GM19324 (cell line): Measurements from ENCODE around the gene NBAS.

ENCODE experiments used
- ATAC-seq: cut with Tn5 transposase; IDR thresholded peaks from one replicate; pipeline ENCODE4 v1.9.1; 2021; ENCODE audit warnings: mild to moderate bottlenecking, moderate library complexity; ENCODE audit not compliant: unreplicated experiment, low FRiP score

The NBAS gene

DNA sequence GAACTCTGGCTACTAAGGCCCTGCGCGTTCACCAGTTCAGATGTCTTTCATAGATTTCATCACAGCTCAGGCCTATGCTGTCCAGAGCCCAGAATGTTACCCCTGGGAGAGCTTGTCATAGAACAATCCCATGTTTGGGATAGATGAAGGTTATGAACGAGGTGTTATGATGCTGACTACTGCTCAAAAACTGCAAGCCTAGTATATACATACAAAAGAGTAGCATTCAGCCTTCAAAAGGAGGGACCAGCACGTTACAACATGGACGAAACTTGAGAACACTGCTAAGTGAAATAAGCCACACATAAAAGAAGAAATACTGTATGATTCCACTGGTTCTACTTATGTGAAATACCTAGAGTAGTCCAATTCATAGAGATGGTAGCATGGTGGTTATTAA, 401.9 kb downstream of the NBAS start:
- ATAC-seq, result no peak

DNA sequence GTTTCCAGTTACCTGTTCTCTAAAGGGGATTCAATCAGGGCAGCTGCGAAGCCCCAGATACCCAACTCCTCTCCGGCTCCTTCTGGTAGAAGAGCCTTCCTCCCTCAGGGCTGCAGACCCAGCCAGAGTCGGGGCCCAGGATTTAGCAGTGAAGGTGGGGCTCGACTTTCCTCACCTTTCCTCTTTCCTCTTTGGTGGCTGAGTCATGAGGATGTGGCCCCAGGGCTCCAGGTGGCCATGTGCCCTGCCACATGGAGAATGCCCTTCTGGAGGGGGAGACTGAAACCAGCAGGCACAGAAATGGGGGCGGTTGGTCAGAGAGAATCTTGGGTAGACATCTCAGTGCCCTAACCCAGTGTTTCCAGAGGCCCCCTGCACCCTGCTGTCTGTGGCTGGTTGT, 402.6 kb downstream of the NBAS start:
- no peak for ATAC-seq

- no peak for ATAC-seq
These were observed 403.0 kb downstream of the NBAS start for GRCh38 chr2:15158100-15158499.

- no peak for ATAC-seq
These were observed 405.1 kb downstream of the NBAS start for GRCh38 chr2:15155959-15156574.

- no peak for ATAC-seq
These were observed 406.8 kb downstream of the NBAS start for GRCh38 chr2:15154297-15154696.

GRCh38 chr2:15152382-15152781, 408.8 kb downstream of the NBAS start:
- ATAC-seq, result no peak

DNA sequence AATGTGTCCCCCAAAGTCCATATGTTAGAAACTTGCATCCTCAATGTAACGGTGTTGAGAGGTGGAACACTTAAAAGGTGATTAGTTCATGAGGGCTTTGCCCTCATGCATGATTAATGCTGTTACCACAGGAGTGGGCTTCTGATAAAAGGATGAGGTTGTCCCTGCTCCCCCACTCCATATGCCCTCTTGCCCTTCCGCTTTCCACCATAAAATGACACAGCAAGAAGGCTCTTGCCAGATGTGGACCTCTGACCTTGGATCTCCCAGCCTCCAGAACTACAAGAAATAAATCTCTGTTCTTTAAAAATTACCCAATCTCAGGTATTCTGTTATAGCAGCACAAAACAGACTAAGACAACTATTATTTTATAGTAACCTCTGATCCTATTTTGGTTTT, 412.1 kb downstream of the NBAS start:
- no peak for ATAC-seq

GRCh38 chr2:15147591-15147990, 413.5 kb downstream of the NBAS start:
- no peak for ATAC-seq

GRCh38 chr2:15146960-15147359, 414.2 kb downstream of the NBAS start:
- ATAC-seq, result no peak

- ATAC-seq, result no peak
These were observed 415.2 kb downstream of the NBAS start for GRCh38 chr2:15145919-15146318.

DNA sequence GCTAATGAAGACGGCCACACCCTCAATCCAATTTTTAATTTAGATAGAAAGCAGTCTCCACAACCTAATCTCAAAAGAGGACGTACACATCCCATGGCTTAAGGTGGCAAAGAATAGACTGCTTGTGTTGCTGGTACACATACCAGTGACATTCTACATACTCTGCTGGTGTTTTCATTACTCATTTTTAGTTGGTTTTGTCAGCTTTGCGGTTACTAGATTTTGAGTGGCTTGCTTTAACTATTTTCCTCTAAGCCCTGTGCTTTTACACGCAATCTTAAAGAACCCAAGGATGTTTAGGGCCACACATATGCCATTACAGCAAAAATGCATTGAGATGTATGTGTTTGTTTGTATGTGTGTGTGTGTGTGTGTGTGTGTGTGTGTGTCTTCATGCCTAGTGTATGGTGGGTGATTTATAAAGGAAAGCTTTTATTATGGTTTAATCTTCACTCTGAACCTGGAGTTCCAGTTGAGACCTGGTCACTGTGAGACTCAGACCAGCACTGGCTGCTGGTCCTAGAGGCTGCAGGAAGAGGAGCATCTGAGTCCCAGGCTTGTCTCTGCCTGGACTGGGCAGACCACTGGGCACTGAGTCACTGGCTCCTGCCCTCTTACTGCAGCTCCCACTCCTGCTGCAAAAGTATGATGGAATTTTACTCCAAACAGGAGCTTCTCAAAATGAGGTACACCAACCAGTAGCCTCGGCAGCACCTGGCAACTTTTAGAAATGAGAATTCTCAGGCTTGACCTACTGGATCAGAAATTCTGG, 415.9 kb downstream of the NBAS start:
- no peak for ATAC-seq

- ATAC-seq, result peak; percentile 100
These were observed 419.0 kb downstream of the NBAS start for GRCh38 chr2:15142069-15142689.

GRCh38 chr2:15141211-15141610, 419.9 kb downstream of the NBAS start:
- ATAC-seq, result no peak

GRCh38 chr2:15136639-15137038, 424.5 kb downstream of the NBAS start:
- no peak for ATAC-seq

GRCh38 chr2:15134957-15135356, 426.2 kb downstream of the NBAS start:
- no peak for ATAC-seq

DNA sequence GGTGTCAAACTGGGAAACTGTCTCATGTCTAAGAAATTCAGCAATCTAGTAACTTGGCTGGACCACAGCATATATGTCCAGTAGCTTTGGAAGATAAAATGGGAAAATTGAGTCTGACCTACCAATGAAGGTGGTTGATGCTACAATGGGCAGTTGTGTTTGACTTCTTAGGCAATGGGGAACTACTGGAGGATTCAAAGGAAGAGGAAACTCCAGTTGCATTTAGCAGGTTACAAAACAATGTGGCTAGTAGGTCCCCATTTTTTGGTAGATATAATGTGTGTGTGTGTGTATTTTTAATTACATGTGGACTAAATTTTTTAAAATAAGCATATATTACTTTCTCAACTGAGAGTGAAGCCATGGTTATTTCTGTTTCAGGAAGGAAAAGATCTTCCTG, 427.7 kb downstream of the NBAS start:
- no peak for ATAC-seq

DNA sequence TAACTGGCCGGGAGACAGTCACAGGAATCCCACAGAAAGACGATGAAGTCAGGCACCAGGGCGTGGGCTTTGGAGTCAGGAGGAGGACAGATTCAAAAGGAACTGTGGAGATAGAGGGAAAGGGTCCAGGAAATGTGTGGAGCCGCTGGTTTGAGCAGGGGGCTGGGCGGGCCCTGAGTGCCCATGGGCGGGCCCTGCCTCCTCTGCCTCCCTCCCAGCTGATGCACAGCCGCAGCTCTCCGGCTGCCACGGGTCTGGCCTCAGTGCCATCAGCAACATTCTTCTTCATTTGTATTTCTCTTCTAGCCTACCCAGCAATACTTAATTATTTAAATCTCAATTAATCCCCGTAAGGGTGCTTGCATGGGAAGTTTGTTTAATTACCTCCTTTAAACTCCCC, 432.3 kb downstream of the NBAS start:
- no peak for ATAC-seq

GRCh38 chr2:15127876-15128275, 433.3 kb downstream of the NBAS start:
- ATAC-seq, result no peak

DNA sequence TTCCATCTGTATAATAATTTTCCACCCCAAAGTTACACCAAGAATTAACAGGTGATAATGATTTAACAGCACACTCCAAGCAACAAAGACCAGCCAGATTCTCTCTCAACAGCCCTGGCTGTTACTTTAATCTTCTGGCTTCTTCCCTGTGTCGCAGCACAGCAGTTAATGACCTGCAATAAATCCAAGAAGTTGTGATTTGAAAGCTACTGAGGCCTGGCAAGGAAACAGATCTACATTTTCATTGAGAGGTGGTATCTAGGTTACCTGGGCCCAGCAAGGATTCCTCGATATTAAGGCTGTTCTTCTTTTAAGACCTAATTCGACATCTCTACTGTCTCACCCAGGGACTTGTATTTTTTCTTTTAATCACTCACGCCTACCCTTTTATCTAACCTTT, 433.8 kb downstream of the NBAS start:
- no peak for ATAC-seq

- ATAC-seq, result no peak
These were observed 434.8 kb downstream of the NBAS start for GRCh38 chr2:15126373-15126772.

DNA sequence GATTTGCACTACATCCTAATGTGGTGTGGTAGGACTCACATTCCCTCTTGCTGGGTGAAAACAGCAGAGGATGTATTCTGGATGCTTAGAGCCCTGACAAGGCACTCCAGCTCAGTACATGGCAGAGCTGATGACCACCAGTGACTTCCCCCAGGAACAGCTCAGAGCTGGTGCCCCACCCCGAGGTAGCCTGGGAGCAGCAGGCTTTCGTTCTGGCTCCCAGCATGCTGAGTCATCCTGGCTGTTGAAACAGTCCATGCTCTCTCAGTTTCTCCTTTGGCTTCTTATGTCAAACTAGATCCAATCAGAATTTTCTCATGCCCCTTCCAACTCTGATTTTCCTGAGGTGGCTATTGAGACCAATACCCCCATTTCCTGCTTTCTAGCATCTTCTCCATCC, 438.2 kb downstream of the NBAS start:
- ATAC-seq, result no peak

GRCh38 chr2:15120631-15121030, 440.5 kb downstream of the NBAS start:
- ATAC-seq, result no peak
